Mesenchymal stem cell (in vitro differentiated cells and primary cell): ENCODE results near the gene YEATS2.

Experiments used
- DNase-seq: peaks from one replicate; pipeline ENCODE4 v3.0.0-alpha.2; 2013
- H2AFZ ChIP-seq: one replicate; pipeline ENCODE4 v1.6.1; 2013; ENCODE audit warnings: low read depth, mild to moderate bottlenecking, control low read depth, inconsistent platforms, low read length, moderate library complexity
- H2AK5ac ChIP-seq: 2 replicates; pipeline ENCODE4 v1.6.1; 2013; ENCODE audit warnings: low read length, moderate library complexity, mild to moderate bottlenecking, inconsistent platforms; ENCODE audit not compliant: severe bottlenecking
- H2BK120ac ChIP-seq: one replicate; pipeline ENCODE4 v1.6.1; 2013; ENCODE audit warnings: low read depth, mild to moderate bottlenecking, inconsistent platforms, low read length, moderate library complexity
- H2BK12ac ChIP-seq, 2 experiments: one replicate each; pipeline ENCODE4 v1.6.1; 2013; ENCODE audit warnings: inconsistent platforms in 2 of 2, low read length in 2 of 2, mild to moderate bottlenecking in 2 of 2, moderate library complexity in 2 of 2, control low read depth in 1 of 2
- H2BK15ac ChIP-seq: one replicate; pipeline ENCODE4 v1.6.1; 2013; ENCODE audit warnings: mild to moderate bottlenecking, low read depth, inconsistent platforms; ENCODE audit not compliant: poor library complexity, severe bottlenecking
- H2BK5ac ChIP-seq: 2 replicates; pipeline ENCODE4 v1.6.1; 2013; ENCODE audit warnings: low read depth, mild to moderate bottlenecking, low read length, control low read depth, inconsistent platforms; ENCODE audit not compliant: poor library complexity, severe bottlenecking
- H3K14ac ChIP-seq, 2 experiments: one replicate each; pipeline ENCODE4 v1.6.1; 2013; ENCODE audit warnings: inconsistent platforms in 2 of 2, low read length in 2 of 2, control low read depth in 1 of 2, mild to moderate bottlenecking in 1 of 2, moderate library complexity in 1 of 2
- H3K18ac ChIP-seq, 2 experiments: one replicate each; pipeline ENCODE4 v1.6.1; 2013; ENCODE audit warnings: inconsistent platforms in 2 of 2, low read length in 2 of 2, control low read depth in 1 of 2, low read depth in 1 of 2, mild to moderate bottlenecking in 1 of 2
- H3K23ac ChIP-seq, 2 experiments: one replicate each; pipeline ENCODE4 v1.6.1; 2013; ENCODE audit warnings: inconsistent platforms in 2 of 2, low read length in 2 of 2, mild to moderate bottlenecking in 2 of 2, moderate library complexity in 2 of 2, control low read depth in 1 of 2
- H3K27ac ChIP-seq: 2 replicates; pipeline ENCODE4 v1.5.1; 2013; ENCODE audit warnings: mild to moderate bottlenecking, moderate library complexity, low read length, control low read depth, inconsistent platforms; ENCODE audit not compliant: poor library complexity, severe bottlenecking
- H3K27me3 ChIP-seq, 2 experiments: 2 replicates each; pipeline versions ENCODE4 v1.6.1 to v1.7.0; 2013; ENCODE audit warnings: low read length in 2 of 2, mild to moderate bottlenecking in 2 of 2, moderate library complexity in 2 of 2, control low read depth in 1 of 2, inconsistent platforms in 1 of 2; ENCODE audit not compliant: control insufficient read depth in 1 of 2, insufficient read depth in 1 of 2
- H3K36me3 ChIP-seq, 2 experiments: 2 replicates each; pipeline versions ENCODE4 v1.6.1 to v1.7.0; 2013; ENCODE audit warnings: low read length in 2 of 2, control low read depth in 1 of 2, inconsistent platforms in 1 of 2, low read depth in 1 of 2, mild to moderate bottlenecking in 1 of 2; ENCODE audit not compliant: insufficient read depth in 2 of 2, control insufficient read depth in 1 of 2
- H3K4ac ChIP-seq, 2 experiments: one replicate each; pipeline ENCODE4 v1.6.1; 2013; ENCODE audit warnings: inconsistent platforms in 2 of 2, low read length in 2 of 2, mild to moderate bottlenecking in 2 of 2, moderate library complexity in 2 of 2, control low read depth in 1 of 2, low read depth in 1 of 2
- H3K4me1 ChIP-seq: 2 replicates; pipeline ENCODE4 v1.6.1; 2013; ENCODE audit warnings: low read depth, low read length, control low read depth; ENCODE audit not compliant: control insufficient read depth, insufficient read depth
- H3K4me2 ChIP-seq: 2 replicates; pipeline ENCODE4 v1.6.1; 2013; ENCODE audit warnings: low read length, mild to moderate bottlenecking, inconsistent platforms; ENCODE audit not compliant: poor library complexity, severe bottlenecking
- H3K4me3 ChIP-seq, 2 experiments: 2 replicates each; pipeline versions ENCODE4 v1.5.1 to v1.7.0; 2013; ENCODE audit warnings: low read length in 2 of 2, mild to moderate bottlenecking in 2 of 2, control low read depth in 1 of 2, low read depth in 1 of 2; ENCODE audit not compliant: insufficient read depth in 1 of 2
- H3K79me1 ChIP-seq: replicated peaks from 2 replicates; pipeline ENCODE4 v1.6.1; 2013; ENCODE audit warnings: mild to moderate bottlenecking, control low read depth, low read length, inconsistent platforms; ENCODE audit not compliant: poor library complexity, severe bottlenecking
- H3K9ac ChIP-seq: 2 replicates; pipeline ENCODE4 v1.7.0; 2013; ENCODE audit warnings: mild to moderate bottlenecking, low read length, moderate library complexity
- H3K9me3 ChIP-seq: 2 replicates; pipeline ENCODE4 v1.7.0; 2013; ENCODE audit warnings: mild to moderate bottlenecking, low read length; ENCODE audit not compliant: control insufficient read depth
- H4K8ac ChIP-seq: one replicate; pipeline ENCODE4 v1.6.1; 2013; ENCODE audit warnings: inconsistent platforms, mild to moderate bottlenecking, low read length, moderate library complexity
- H4K91ac ChIP-seq: one replicate; pipeline ENCODE4 v1.6.1; 2013; ENCODE audit warnings: mild to moderate bottlenecking, low read length, inconsistent platforms
- WGBS: methylation state at CpG from one replicate; pipeline ENCODE4 v1.1.7; 2013; ENCODE audit warnings: mixed read lengths; 5-methylcytosine and 5-hydroxymethylcytosine counted together

YEATS2 gene

GRCh38 chr3:183789826-183790225 is 92.2 kb downstream of the YEATS2 start:
- H3K79me1 ChIP-seq = peaks cover 17% of the 10 kb centered on the region
- H3K9ac ChIP-seq = peak overlapping the region; percentile 4
- WGBS = 98% methylated on average over 3 of the region's 4 CpGs
- H3K27me3 ChIP-seq = no peaks in the 10 kb centered on the region
- no peak overlapping the region for H2BK12ac ChIP-seq
- peaks cover 29 to 76% of the 10 kb centered on the region in 2 experiments for H3K36me3 ChIP-seq
- no peak overlapping the region for H3K14ac ChIP-seq
- no peak overlapping the region for H3K18ac ChIP-seq
- H3K23ac ChIP-seq = no peak overlapping the region
- no peak overlapping the region for H3K4ac ChIP-seq
- H3K4me1 ChIP-seq = no peaks in the 10 kb centered on the region
- H4K91ac ChIP-seq = no peak overlapping the region
- no peaks in the 10 kb centered on the region for H3K9me3 ChIP-seq
- H3K27ac ChIP-seq = no peak overlapping the region
- no peak overlapping the region for H2BK120ac ChIP-seq
- H2BK5ac ChIP-seq = no peak overlapping the region
- no peak overlapping the region for H2AK5ac ChIP-seq
- H4K8ac ChIP-seq = no peak overlapping the region
- H3K4me3 ChIP-seq = no peak overlapping the region
- DNase-seq = no peak
- H2AFZ ChIP-seq = no peak overlapping the region
- no peak overlapping the region for H2BK15ac ChIP-seq
- no peak overlapping the region for H3K4me2 ChIP-seq

GRCh38 chr3:183790700-183791099 is 93.1 kb downstream of the YEATS2 start:
- Histone ChIP-seq H3K36me3 (peaks cover 33 to 77% of the 10 kb centered on the region in 2 experiments), H2BK12ac (no peak overlapping the region), H4K91ac (no peak overlapping the region), H3K4me2 (no peak overlapping the region), H3K18ac (no peak overlapping the region), H2BK5ac (no peak overlapping the region), H3K27me3 (no peaks in the 10 kb centered on the region), H3K14ac (no peak overlapping the region), H3K4me1 (no peaks in the 10 kb centered on the region), H4K8ac (no peak overlapping the region), H3K4ac (no peak overlapping the region), H2AK5ac (no peak overlapping the region), H2AFZ (no peak overlapping the region), H2BK15ac (no peak overlapping the region), H2BK120ac (no peak overlapping the region), H3K79me1 (peaks cover 17% of the 10 kb centered on the region), H3K9me3 (no peaks in the 10 kb centered on the region), H3K9ac (peak overlapping the region; percentile 4), H3K27ac (no peak overlapping the region), H3K23ac (no peak overlapping the region), H3K4me3 (no peak overlapping the region)
- WGBS = 95% methylated on average over 15 of the region's 16 CpGs
- no peak for DNase-seq

- H3K14ac ChIP-seq = no peak overlapping the region
- H3K18ac ChIP-seq = no peak overlapping the region
- H2BK120ac ChIP-seq = no peak overlapping the region
- H2AK5ac ChIP-seq = no peak overlapping the region
- no peak overlapping the region for H4K91ac ChIP-seq
- H3K27ac ChIP-seq = no peak overlapping the region
- no peaks in the 10 kb centered on the region for H3K27me3 ChIP-seq
- WGBS = no CpG with 5 or more reads among the region's 6 CpGs
- peaks cover 23% of the 10 kb centered on the region for H3K79me1 ChIP-seq
- H2BK12ac ChIP-seq = no peak overlapping the region
- no peak overlapping the region for H3K4me3 ChIP-seq
- no peak overlapping the region for H3K4ac ChIP-seq
- H3K23ac ChIP-seq = no peak overlapping the region
- no peak overlapping the region for H2BK15ac ChIP-seq
- H2AFZ ChIP-seq = no peak overlapping the region
- H3K4me1 ChIP-seq = no peaks in the 10 kb centered on the region
- H3K4me2 ChIP-seq = no peak overlapping the region
- no peak overlapping the region for H4K8ac ChIP-seq
- DNase-seq = no peak
- no peaks in the 10 kb centered on the region for H3K9me3 ChIP-seq
- no peak overlapping the region for H2BK5ac ChIP-seq
- H3K9ac ChIP-seq = no peak overlapping the region
- H3K36me3 ChIP-seq = peaks cover 31 to 71% of the 10 kb centered on the region in 2 experiments
Measured at GRCh38 chr3:183792976-183793375, 95.4 kb downstream of the YEATS2 start.

GRCh38 chr3:183794452-183794851 is 96.9 kb downstream of the YEATS2 start:
- Histone ChIP-seq H3K4ac (no peak overlapping the region), H2BK12ac (no peak overlapping the region), H2AFZ (no peak overlapping the region), H3K18ac (no peak overlapping the region), H4K91ac (no peak overlapping the region), H3K23ac (no peak overlapping the region), H3K9me3 (no peaks in the 10 kb centered on the region), H2BK5ac (no peak overlapping the region), H3K9ac (no peak overlapping the region), H3K79me1 (peaks cover 25% of the 10 kb centered on the region), H3K36me3 (peaks cover 41 to 72% of the 10 kb centered on the region in 2 experiments), H3K27me3 (no peaks in the 10 kb centered on the region), H3K27ac (no peak overlapping the region), H2AK5ac (no peak overlapping the region), H2BK120ac (no peak overlapping the region), H2BK15ac (no peak overlapping the region), H3K14ac (no peak overlapping the region), H4K8ac (no peak overlapping the region), H3K4me3 (no peak overlapping the region), H3K4me1 (no peaks in the 10 kb centered on the region), H3K4me2 (no peak overlapping the region)
- WGBS = 89% methylated on average over 4 of the region's 4 CpGs
- no peak for DNase-seq
